PFSK-1 (cell line): ENCODE measurements around the gene IQCK.

Source experiments
- FOXP2 ChIP-seq: optimal IDR thresholded peaks from 2 replicates; pipeline ENCODE3; 2011; ENCODE audit warnings: borderline replicate concordance, control low read depth, inconsistent platforms; ENCODE audit not compliant: insufficient read depth; ENCODE audit errors: extremely low read length, extremely low read depth
- POLR2AphosphoS5 ChIP-seq: IDR thresholded peaks from 2 replicates; pipeline ENCODE4 v1.6.1; 2012; ENCODE audit warnings: low read depth, mild to moderate bottlenecking, control low read depth, low read length, moderate library complexity
- TAF1 ChIP-seq: IDR thresholded peaks from 2 replicates; pipeline ENCODE4 v1.6.1; 2012; ENCODE audit warnings: low read length, control low read depth, borderline replicate concordance; ENCODE audit not compliant: insufficient read depth
- TF ChIP-seq, protein P1 (sequence below), 2 experiments: IDR thresholded peaks; 2 replicates each; pipeline versions ENCODE4 v1.6.1 to v1.8.0; 2011 to 2012; ENCODE audit warnings: low read depth in 2 of 2, low read length in 2 of 2, control low read depth in 1 of 2, inconsistent platforms in 1 of 2, mild to moderate bottlenecking in 1 of 2, moderate library complexity in 1 of 2; ENCODE audit not compliant: insufficient read depth in 1 of 2

DNA sequence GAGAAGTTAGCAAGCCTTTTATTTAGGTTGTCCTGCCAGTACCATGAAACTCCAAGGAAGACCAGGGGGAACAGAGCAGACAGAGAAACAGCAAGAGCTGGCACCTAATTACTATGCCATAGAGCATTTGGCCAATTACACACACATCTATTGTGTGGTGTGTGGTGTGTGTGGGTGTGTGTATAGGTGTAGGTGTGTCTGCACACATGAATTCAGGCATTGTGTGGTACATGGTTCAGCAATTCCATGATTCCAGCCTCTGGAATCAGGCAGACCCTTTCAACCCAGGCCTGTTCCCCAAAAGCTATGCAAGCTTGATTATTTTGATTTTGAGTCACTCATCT lies 25.7 kb downstream of the IQCK start:
- TF ChIP-seq POLR2AphosphoS5 (no peak), FOXP2 (no peak), TAF1 (no peak)
- TF ChIP-seq, protein P1, sequence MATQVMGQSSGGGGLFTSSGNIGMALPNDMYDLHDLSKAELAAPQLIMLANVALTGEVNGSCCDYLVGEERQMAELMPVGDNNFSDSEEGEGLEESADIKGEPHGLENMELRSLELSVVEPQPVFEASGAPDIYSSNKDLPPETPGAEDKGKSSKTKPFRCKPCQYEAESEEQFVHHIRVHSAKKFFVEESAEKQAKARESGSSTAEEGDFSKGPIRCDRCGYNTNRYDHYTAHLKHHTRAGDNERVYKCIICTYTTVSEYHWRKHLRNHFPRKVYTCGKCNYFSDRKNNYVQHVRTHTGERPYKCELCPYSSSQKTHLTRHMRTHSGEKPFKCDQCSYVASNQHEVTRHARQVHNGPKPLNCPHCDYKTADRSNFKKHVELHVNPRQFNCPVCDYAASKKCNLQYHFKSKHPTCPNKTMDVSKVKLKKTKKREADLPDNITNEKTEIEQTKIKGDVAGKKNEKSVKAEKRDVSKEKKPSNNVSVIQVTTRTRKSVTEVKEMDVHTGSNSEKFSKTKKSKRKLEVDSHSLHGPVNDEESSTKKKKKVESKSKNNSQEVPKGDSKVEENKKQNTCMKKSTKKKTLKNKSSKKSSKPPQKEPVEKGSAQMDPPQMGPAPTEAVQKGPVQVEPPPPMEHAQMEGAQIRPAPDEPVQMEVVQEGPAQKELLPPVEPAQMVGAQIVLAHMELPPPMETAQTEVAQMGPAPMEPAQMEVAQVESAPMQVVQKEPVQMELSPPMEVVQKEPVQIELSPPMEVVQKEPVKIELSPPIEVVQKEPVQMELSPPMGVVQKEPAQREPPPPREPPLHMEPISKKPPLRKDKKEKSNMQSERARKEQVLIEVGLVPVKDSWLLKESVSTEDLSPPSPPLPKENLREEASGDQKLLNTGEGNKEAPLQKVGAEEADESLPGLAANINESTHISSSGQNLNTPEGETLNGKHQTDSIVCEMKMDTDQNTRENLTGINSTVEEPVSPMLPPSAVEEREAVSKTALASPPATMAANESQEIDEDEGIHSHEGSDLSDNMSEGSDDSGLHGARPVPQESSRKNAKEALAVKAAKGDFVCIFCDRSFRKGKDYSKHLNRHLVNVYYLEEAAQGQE (IDR thresholded peaks at IDR 0.05; ENCODE audit: insufficient read depth in 1 of 2, low read depth in 2 of 2, low read length in 2 of 2): no peak
